Measurements from ENCODE around the gene CYP2C19. TPM values are rescaled to one million over a fixed set of nuclear protein-coding genes. Genes with fewer than 3 reads are reported as not detected.
"Not testable (repeated sequence)": the region's sequence is repeated elsewhere in the genome, so short reads cannot be mapped to it uniquely, and the experiment has no call there.

CYP2C19 gene
- total RNA-seq, 1 donor from 2014 or later = not detected

- H3K4me3 Mint-ChIP-seq = no peak overlapping the region
- TF ChIP-seq CTCF (IDR thresholded peaks at IDR 0.05; ENCODE audit: unreplicated experiment) = no peak
- no peaks in the 10 kb centered on the region for H3K4me1 Mint-ChIP-seq
- peaks cover 20% of the 10 kb centered on the region for H3K9me3 Mint-ChIP-seq
- DNase-seq (ENCODE audit: low spot score in 2 of 2, unreplicated experiment in 2 of 2) = no peak
- H3K36me3 Mint-ChIP-seq = no peaks in the 10 kb centered on the region
- no peak overlapping the region for H3K27ac Mint-ChIP-seq
- H3K27me3 Mint-ChIP-seq (ENCODE audit: low read depth) = no peaks in the 10 kb centered on the region
These were observed 22.7 kb downstream of the CYP2C19 start for GRCh38 chr10:94785211-94785610.

GRCh38 chr10:94800551-94800950 is 38.1 kb downstream of the CYP2C19 start:
- not testable (repeated sequence) for H3K27ac Mint-ChIP-seq

GRCh38 chr10:94803307-94803706 is 40.8 kb downstream of the CYP2C19 start:
- no peaks in the 10 kb centered on the region for H3K27me3 Mint-ChIP-seq (ENCODE audit: low read depth)
- H3K36me3 Mint-ChIP-seq = peaks cover 2% of the 10 kb centered on the region
- TF ChIP-seq CTCF (IDR thresholded peaks at IDR 0.05; ENCODE audit: unreplicated experiment) = no peak
- H3K4me1 Mint-ChIP-seq = no peaks in the 10 kb centered on the region
- H3K9me3 Mint-ChIP-seq = peaks cover 58% of the 10 kb centered on the region
- no peak overlapping the region for H3K4me3 Mint-ChIP-seq
- no peak for DNase-seq (ENCODE audit: low spot score in 2 of 2, unreplicated experiment in 2 of 2)
- H3K27ac Mint-ChIP-seq = no peak overlapping the region

More at GRCh38 chr10:94800551-94800950, 38.1 kb downstream of the CYP2C19 start:
- H3K4me3 Mint-ChIP-seq; DNase-seq (ENCODE audit: low spot score in 2 of 2, unreplicated experiment in 2 of 2); H3K27me3 Mint-ChIP-seq (ENCODE audit: low read depth); H3K36me3 Mint-ChIP-seq; H3K4me1 Mint-ChIP-seq: not testable (repeated sequence)
- H3K9me3 Mint-ChIP-seq = peaks cover 64% of the 10 kb centered on the region

GRCh38 chr10:94830025-94830424 is 67.5 kb downstream of the CYP2C19 start:
- H3K4me3 Mint-ChIP-seq; H3K27me3 Mint-ChIP-seq (ENCODE audit: low read depth); H3K27ac Mint-ChIP-seq; DNase-seq (ENCODE audit: low spot score in 2 of 2, unreplicated experiment in 2 of 2); H3K4me1 Mint-ChIP-seq; H3K36me3 Mint-ChIP-seq: not testable (repeated sequence)
- peaks cover 46% of the 10 kb centered on the region for H3K9me3 Mint-ChIP-seq

GRCh38 chr10:94846204-94846603 is 83.7 kb downstream of the CYP2C19 start:
- no peak overlapping the region for H3K4me3 Mint-ChIP-seq
- no peaks in the 10 kb centered on the region for H3K27me3 Mint-ChIP-seq (ENCODE audit: low read depth)
- no peak for DNase-seq (ENCODE audit: low spot score in 2 of 2, unreplicated experiment in 2 of 2)
- no peaks in the 10 kb centered on the region for H3K4me1 Mint-ChIP-seq
- H3K36me3 Mint-ChIP-seq = no peaks in the 10 kb centered on the region
- H3K9me3 Mint-ChIP-seq = peaks cover 24% of the 10 kb centered on the region
- no peak for TF ChIP-seq CTCF (IDR thresholded peaks at IDR 0.05; ENCODE audit: unreplicated experiment)
- H3K27ac Mint-ChIP-seq = no peak overlapping the region

GRCh38 chr10:94850766-94851165 is 88.3 kb downstream of the CYP2C19 start:
- H3K4me3 Mint-ChIP-seq = no peak overlapping the region
- H3K4me1 Mint-ChIP-seq = no peaks in the 10 kb centered on the region
- no peaks in the 10 kb centered on the region for H3K27me3 Mint-ChIP-seq (ENCODE audit: low read depth)
- no peaks in the 10 kb centered on the region for H3K36me3 Mint-ChIP-seq
- no peak for DNase-seq (ENCODE audit: low spot score in 2 of 2, unreplicated experiment in 2 of 2)
- no peak overlapping the region for H3K27ac Mint-ChIP-seq
- H3K9me3 Mint-ChIP-seq = peaks cover 8% of the 10 kb centered on the region
- TF ChIP-seq CTCF (IDR thresholded peaks at IDR 0.05; ENCODE audit: unreplicated experiment) = no peak

- no peak for TF ChIP-seq CTCF (IDR thresholded peaks at IDR 0.05; ENCODE audit: unreplicated experiment)
- Mint-ChIP-seq H3K27me3 (ENCODE audit: low read depth) (no peaks in the 10 kb centered on the region), H3K4me3 (no peak overlapping the region), H3K9me3 (peaks cover 8% of the 10 kb centered on the region), H3K4me1 (no peaks in the 10 kb centered on the region), H3K36me3 (no peaks in the 10 kb centered on the region), H3K27ac (no peak overlapping the region)
- DNase-seq (ENCODE audit: low spot score in 2 of 2, unreplicated experiment in 2 of 2) = no peak
These were observed 88.8 kb downstream of the CYP2C19 start for GRCh38 chr10:94851263-94851662.

Measured in mesothelial cell of epicardium (in vitro differentiated cells).